ENCODE data around the gene ARL11. TPM values are rescaled to one million over a fixed set of nuclear protein-coding genes. Genes with fewer than 3 reads are reported as not detected.
"Not testable (repeated sequence)": the region's sequence is repeated elsewhere in the genome, so short reads cannot be mapped to it uniquely, and the experiment has no call there.

Gene ARL11
- total RNA-seq, 2 experiments from 2014 or later = 0.29 to 0.61 TPM

DNA sequence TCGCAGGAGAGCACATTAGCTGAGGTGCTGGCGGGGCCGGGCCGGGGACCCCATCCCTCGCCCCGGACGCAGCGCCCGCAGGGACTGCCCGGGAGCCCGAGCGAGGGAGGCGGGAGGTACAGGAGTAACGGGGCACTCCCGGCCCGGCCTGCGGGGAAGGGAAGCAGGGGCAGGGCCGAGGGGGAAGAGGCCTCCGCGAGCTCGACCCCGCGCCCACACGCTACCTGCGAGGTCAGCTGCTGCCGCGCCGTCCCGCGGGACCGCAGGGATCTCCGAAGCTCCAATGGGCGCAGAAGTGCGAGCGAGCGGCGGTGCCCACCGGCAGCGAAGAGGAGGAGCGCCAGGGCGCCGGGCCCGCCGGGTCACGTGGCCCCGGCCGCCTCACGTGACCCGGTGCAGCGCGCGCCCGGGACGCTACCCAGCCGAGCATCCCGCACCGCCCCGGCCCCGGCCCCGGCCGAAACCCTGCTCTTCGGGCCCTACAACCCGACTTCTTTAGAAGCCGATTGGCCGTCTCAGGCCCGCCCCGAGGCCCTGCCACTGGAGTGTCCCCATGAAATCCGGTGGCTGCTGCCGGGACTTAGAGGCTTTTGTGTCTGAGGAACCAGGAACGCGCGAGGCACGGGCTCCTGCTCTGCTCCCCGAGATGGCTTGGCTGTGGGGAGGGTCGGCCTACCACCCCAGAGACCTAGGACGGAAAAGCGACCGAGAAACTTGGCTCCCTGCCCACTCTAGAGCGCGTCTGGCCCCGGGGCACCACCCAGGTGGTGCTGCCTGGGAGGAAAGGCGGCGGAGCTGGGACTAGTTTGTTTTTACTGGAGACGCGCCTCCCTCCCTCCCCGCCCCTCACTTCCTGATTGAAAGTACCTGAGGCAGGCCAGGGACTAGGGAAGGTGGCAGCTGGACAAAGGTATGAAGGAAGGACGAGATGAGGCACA, 42.8 kb upstream of the ARL11 start, which contains the start of gene RCBTB1:
Gene RCBTB1, minus strand, starts transcription at position 339 of the 938 bp plus-strand sequence. CDS start 18,279 bp downstream, outside the sequence.
- CTCF ChIA-PET = interaction anchor here (0.7 to 1.4 kb wide), 3 partner anchors 23 to 305 kb away, joined by 3 to 4 read pairs (median 3); partner anchors contain the start of gene PHF11
- H3K4me1 Mint-ChIP-seq (ENCODE audit: low read depth) = peaks cover 23% of the 10 kb centered on the region
- peak within 1 kb of the TSS; percentile 91 for H3K4me3 Mint-ChIP-seq
- peaks cover 8% of the 10 kb centered on the region for H3K36me3 Mint-ChIP-seq (ENCODE audit: low read depth)
- POLR2A ChIA-PET = interaction anchor here (0.8 to 1.5 kb wide), 8 partner anchors 9 to 142 kb away, joined by 3 to 4 read pairs (median 3); partner anchors contain the start of genes CAB39L and SETDB2
- TF ChIP-seq, protein P1, sequence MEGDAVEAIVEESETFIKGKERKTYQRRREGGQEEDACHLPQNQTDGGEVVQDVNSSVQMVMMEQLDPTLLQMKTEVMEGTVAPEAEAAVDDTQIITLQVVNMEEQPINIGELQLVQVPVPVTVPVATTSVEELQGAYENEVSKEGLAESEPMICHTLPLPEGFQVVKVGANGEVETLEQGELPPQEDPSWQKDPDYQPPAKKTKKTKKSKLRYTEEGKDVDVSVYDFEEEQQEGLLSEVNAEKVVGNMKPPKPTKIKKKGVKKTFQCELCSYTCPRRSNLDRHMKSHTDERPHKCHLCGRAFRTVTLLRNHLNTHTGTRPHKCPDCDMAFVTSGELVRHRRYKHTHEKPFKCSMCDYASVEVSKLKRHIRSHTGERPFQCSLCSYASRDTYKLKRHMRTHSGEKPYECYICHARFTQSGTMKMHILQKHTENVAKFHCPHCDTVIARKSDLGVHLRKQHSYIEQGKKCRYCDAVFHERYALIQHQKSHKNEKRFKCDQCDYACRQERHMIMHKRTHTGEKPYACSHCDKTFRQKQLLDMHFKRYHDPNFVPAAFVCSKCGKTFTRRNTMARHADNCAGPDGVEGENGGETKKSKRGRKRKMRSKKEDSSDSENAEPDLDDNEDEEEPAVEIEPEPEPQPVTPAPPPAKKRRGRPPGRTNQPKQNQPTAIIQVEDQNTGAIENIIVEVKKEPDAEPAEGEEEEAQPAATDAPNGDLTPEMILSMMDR (IDR thresholded peaks at IDR 0.05) = no peak
- H3K9me3 Mint-ChIP-seq = no peaks in the 10 kb centered on the region
- peak; percentile 66 for DNase-seq
- H3K27me3 Mint-ChIP-seq = no peaks in the 10 kb centered on the region
- peak; percentile 92 for ATAC-seq
- intact Hi-C loops (cut with micrococcal nuclease) = no loop called here
- peak within 1 kb of the TSS; percentile 86 for H3K27ac Mint-ChIP-seq

DNA sequence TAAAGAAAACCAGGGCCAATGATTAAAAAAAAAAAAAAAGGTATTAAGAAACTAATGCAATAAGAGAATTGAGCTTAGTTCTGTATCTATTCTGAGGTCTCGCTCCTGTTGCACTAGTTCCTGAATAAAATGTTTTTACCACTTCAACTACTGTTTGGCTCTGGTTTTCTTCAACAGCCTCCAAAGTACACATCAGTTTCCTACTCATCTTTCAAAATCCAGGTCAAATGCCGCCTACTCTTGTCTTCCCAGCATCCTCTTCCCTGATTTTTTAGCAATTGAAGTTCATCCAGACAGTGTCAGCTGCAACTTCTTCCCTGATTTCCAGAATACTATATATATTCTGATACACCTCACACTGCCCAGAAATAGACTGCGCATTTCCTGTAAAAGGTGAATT, 41.6 kb upstream of the ARL11 start:
- intact Hi-C loops (cut with micrococcal nuclease) = no loop called here
- ATAC-seq (no peak), DNase-seq (no peak)
- no peak overlapping the region for H3K27ac Mint-ChIP-seq
- no peaks in the 10 kb centered on the region for H3K9me3 Mint-ChIP-seq
- peaks cover 3% of the 10 kb centered on the region for H3K36me3 Mint-ChIP-seq (ENCODE audit: low read depth)
- POLR2A ChIA-PET = interaction anchor here (0.8 to 1.2 kb wide), 2 partner anchors 8 to 16 kb away, joined by 3 to 4 read pairs; no protein-coding TSS in a partner anchor
- H3K4me1 Mint-ChIP-seq (ENCODE audit: low read depth) = peaks cover 20% of the 10 kb centered on the region
- no peaks in the 10 kb centered on the region for H3K27me3 Mint-ChIP-seq
- H3K4me3 Mint-ChIP-seq = no peak overlapping the region
- CTCF ChIA-PET = interaction anchor here (1.5 kb wide), 1 partner anchor 47 kb away, joined by 4 read pairs; no protein-coding TSS in a partner anchor
- TF ChIP-seq, protein P1 (IDR thresholded peaks at IDR 0.05) = no peak

DNA sequence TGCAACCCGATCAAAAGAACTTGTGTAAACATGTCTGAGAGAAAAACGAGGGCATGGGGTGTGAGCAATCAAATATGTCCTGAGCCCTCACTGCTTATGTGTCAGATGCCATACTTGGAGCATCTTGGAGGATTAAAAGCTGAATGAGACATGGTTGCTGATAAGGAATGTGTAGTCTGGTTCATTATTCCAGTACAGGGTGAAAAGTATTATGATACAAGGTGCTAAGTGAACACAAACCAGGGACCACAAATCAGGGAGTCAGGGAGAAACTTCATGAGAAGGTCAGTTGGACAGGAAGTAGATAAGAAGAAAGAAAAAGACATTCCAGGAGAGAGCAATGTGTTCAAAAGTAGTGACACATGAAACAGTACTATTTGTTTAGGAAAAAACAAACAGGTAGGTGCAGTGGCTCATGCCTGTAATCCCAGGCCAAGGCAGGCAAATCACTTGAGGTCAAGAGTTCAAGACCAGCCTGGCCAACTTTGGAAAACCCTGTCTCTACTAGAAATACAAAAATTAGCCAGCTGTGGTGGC, 40.9 kb upstream of the ARL11 start:
- H3K36me3 Mint-ChIP-seq (ENCODE audit: low read depth) = no peaks in the 10 kb centered on the region
- ChIA-PET CTCF (interaction anchor here (1.5 kb wide), 1 partner anchor 48 kb away, joined by 4 read pairs; no protein-coding TSS in a partner anchor), POLR2A (interaction anchor here (0.6 kb wide), 1 partner anchor 236 kb away, joined by 3 read pairs; no protein-coding TSS in a partner anchor)
- H3K4me1 Mint-ChIP-seq (ENCODE audit: low read depth) = peaks cover 18% of the 10 kb centered on the region
- H3K9me3 Mint-ChIP-seq = no peaks in the 10 kb centered on the region
- H3K27ac Mint-ChIP-seq = no peak overlapping the region
- no peaks in the 10 kb centered on the region for H3K27me3 Mint-ChIP-seq
- no peak for ATAC-seq
- no peak for DNase-seq
- TF ChIP-seq, protein P1 (IDR thresholded peaks at IDR 0.05) = no peak
- intact Hi-C loops (cut with micrococcal nuclease) = no loop called here
- H3K4me3 Mint-ChIP-seq = no peak overlapping the region

DNA sequence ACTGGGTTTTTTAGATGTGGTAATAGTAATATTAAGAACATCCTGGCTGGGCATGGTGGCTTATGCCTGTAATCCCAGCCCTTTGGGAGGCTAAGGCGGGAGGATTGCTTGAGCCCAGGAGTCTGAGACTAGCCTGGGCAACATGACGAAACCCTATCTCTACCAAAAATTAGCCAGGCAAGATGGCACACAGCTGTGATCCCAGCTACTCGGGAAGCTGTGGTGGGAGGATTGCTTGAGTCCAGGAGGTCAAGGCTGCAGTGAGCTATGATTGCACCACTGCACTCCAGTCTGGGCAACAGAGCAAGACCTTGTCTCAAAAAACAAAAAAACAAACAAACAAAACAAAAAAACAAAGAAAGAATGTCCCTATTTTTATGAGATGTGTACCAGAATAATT, 37.6 kb upstream of the ARL11 start:
- CTCF ChIA-PET = interaction anchor here (2.2 kb wide), 1 partner anchor 16 kb away, joined by 6 read pairs; no protein-coding TSS in a partner anchor
- intact Hi-C loops (cut with micrococcal nuclease); H3K36me3 Mint-ChIP-seq (ENCODE audit: low read depth); POLR2A ChIA-PET; H3K27ac Mint-ChIP-seq; H3K4me3 Mint-ChIP-seq; ATAC-seq; H3K27me3 Mint-ChIP-seq; H3K9me3 Mint-ChIP-seq; H3K4me1 Mint-ChIP-seq (ENCODE audit: low read depth); DNase-seq: not testable (repeated sequence)

DNA sequence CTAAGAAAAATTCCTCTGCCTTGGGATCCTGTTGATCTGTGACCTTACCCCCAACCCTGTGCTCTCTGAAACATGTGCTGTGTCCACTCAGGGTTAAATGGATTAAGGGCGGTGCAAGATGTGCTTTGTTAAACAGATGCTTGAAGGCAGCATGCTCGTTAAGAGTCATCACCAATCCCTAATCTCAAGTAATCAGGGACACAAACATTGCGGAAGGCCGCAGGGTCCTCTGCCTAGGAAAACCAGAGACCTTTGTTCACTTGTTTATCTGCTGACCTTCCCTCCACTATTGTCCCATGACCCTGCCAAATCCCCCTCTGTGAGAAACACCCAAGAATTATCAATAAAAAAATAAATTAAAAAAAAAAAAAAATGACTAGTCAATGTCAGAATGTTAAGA, 34.4 kb upstream of the ARL11 start:
- H3K27ac Mint-ChIP-seq; H3K4me1 Mint-ChIP-seq (ENCODE audit: low read depth); ATAC-seq; H3K27me3 Mint-ChIP-seq; CTCF ChIA-PET; H3K9me3 Mint-ChIP-seq; intact Hi-C loops (cut with micrococcal nuclease); H3K36me3 Mint-ChIP-seq (ENCODE audit: low read depth); DNase-seq; H3K4me3 Mint-ChIP-seq: not testable (repeated sequence)
- POLR2A ChIA-PET = interaction anchor here (0.6 kb wide), 1 partner anchor 95 kb away, joined by 4 read pairs; no protein-coding TSS in a partner anchor

Data from activated CD8-positive, alpha-beta T cell treated with anti-CD3 and anti-CD28 coated beads for 36 hours (primary cell).